H1 (cell line): ENCODE measurements around the gene RTTN. TPM values are rescaled to one million over a fixed set of nuclear protein-coding genes. Genes with fewer than 3 reads are reported as not detected.

Experiments used
- CTCF ChIA-PET: fragments of 300-600 bp; sonication (Branson Sonifier 250); formaldehyde crosslinking; loops from one replicate; lab custom pipeline; 2021; ENCODE audit not compliant: partially characterized antibody; lab: Charles Lee
- POLR2A ChIA-PET: fragments of 300-600 bp; sonication (Branson Sonifier 250); formaldehyde crosslinking; loops from one replicate; lab custom pipeline; 2021; ENCODE audit warnings: inconsistent platforms; ENCODE audit not compliant: partially characterized antibody; lab: Charles Lee
- DNase-seq, 2 experiments: peaks; one replicate each; pipeline versions ENCODE4 v3.0.0 to v3.0.0-alpha.2; 2010 to 2022; ENCODE audit warnings: low spot score in 2 of 2, low read depth in 1 of 2, mixed read lengths in 1 of 2
- FAIRE-seq: peaks from 2 replicates; lab custom pipeline; 2011; peaks lifted over from hg19 to GRCh38; lab: Jason Lieb, UNC
- H2AFZ ChIP-seq: 2 replicates; pipeline ENCODE4 v1.8.1; 2012; ENCODE audit warnings: low read length, inconsistent platforms
- H2AK5ac ChIP-seq: 2 replicates; pipeline ENCODE4 v1.6.1; 2013; ENCODE audit warnings: low read depth, low read length
- H2BK120ac ChIP-seq: replicated peaks from 2 replicates; pipeline ENCODE3; 2013; ENCODE audit warnings: low read depth, low read length, inconsistent platforms
- H2BK12ac ChIP-seq: 2 replicates; pipeline ENCODE4 v1.6.1; 2013; ENCODE audit warnings: low read depth, low read length
- H2BK15ac ChIP-seq: 2 replicates; pipeline ENCODE4 v1.6.1; 2013; ENCODE audit warnings: low read length
- H2BK20ac ChIP-seq: 2 replicates; pipeline ENCODE4 v1.6.1; 2013; ENCODE audit warnings: low read length
- H2BK5ac ChIP-seq: 2 replicates; pipeline ENCODE4 v1.6.1; 2013; ENCODE audit warnings: low read depth, low read length
- H3K14ac ChIP-seq: 2 replicates; pipeline ENCODE4 v1.6.1; 2013; ENCODE audit warnings: inconsistent platforms; ENCODE audit not compliant: insufficient read length
- H3K18ac ChIP-seq: 2 replicates; pipeline ENCODE4 v1.6.1; 2013; ENCODE audit warnings: low read length; ENCODE audit errors: extremely low read depth
- H3K23ac ChIP-seq: 2 replicates; pipeline ENCODE4 v1.6.1; 2013; ENCODE audit warnings: inconsistent platforms; ENCODE audit not compliant: insufficient read length
- H3K23me2 ChIP-seq: 2 replicates; pipeline ENCODE4 v1.6.1; 2013; ENCODE audit warnings: low read depth, low read length
- H3K27ac ChIP-seq: 2 replicates; pipeline ENCODE4 v1.6.1; 2011; ENCODE audit warnings: low read depth, low read length, inconsistent platforms
- H3K27me3 ChIP-seq, 4 experiments: replicated peaks in 1 of 4; 1 replicate in 1 of 4; 2 replicates in 3 of 4; pipeline versions ENCODE4 v1.6.1 to v1.8.1; 2011 to 2013; ENCODE audit warnings: low read length in 3 of 4, mild to moderate bottlenecking in 3 of 4, inconsistent platforms in 2 of 4, mixed read lengths in 2 of 4, moderate library complexity in 1 of 4; ENCODE audit not compliant: control insufficient read depth in 3 of 4, insufficient read depth in 3 of 4; ENCODE audit errors: extremely low read depth in 1 of 4
- H3K36me3 ChIP-seq, 4 experiments: 2 replicates each; pipeline versions ENCODE4 v1.6.1 to v1.8.1; 2011 to 2013; ENCODE audit warnings: mild to moderate bottlenecking in 4 of 4, low read length in 3 of 4, moderate library complexity in 2 of 4, control low read depth in 1 of 4, inconsistent platforms in 1 of 4; ENCODE audit not compliant: insufficient read depth in 4 of 4, control insufficient read depth in 2 of 4
- H3K4ac ChIP-seq: replicated peaks from 2 replicates; pipeline ENCODE3; 2013; ENCODE audit warnings: low read length, low read depth, mixed read lengths, inconsistent platforms; ENCODE audit not compliant: insufficient read length
- H3K4me1 ChIP-seq, 4 experiments: replicated peaks in 1 of 4; 1 replicate in 1 of 4; 2 replicates in 3 of 4; pipeline versions ENCODE4 v1.6.1 to v1.8.1; 2011 to 2013; ENCODE audit warnings: low read length in 3 of 4, inconsistent platforms in 2 of 4, mixed read lengths in 1 of 4; ENCODE audit not compliant: insufficient read depth in 4 of 4, control insufficient read depth in 3 of 4
- H3K4me2 ChIP-seq, 2 experiments: 2 replicates each; pipeline versions ENCODE4 v1.6.1 to v1.8.1; 2011 to 2013; ENCODE audit warnings: low read depth in 2 of 2, low read length in 2 of 2, control low read depth in 1 of 2, inconsistent platforms in 1 of 2, mild to moderate bottlenecking in 1 of 2; ENCODE audit not compliant: insufficient read depth in 1 of 2
- H3K4me3 ChIP-seq, 4 experiments: fragments of 200-600, 300-600 bp in 1 of 4; sonication (generic), shearing (Covaris generic), sonication (Bioruptor Twin) in 1 of 4; 2 replicates each; pipeline versions ENCODE4 v1.5.1 to v1.8.1; 2011 to 2016; ENCODE audit warnings: low read length in 4 of 4, low read depth in 3 of 4, control low read depth in 2 of 4, inconsistent platforms in 2 of 4, mild to moderate bottlenecking in 2 of 4, mixed read lengths in 1 of 4, moderate library complexity in 1 of 4; ENCODE audit not compliant: insufficient read depth in 2 of 4; ENCODE audit errors: extremely low read depth in 1 of 4
- H3K56ac ChIP-seq: replicated peaks from 2 replicates; pipeline ENCODE3; 2013; ENCODE audit warnings: low read depth, mild to moderate bottlenecking, mixed read lengths, low read length, inconsistent platforms; ENCODE audit not compliant: insufficient read length
- H3K79me1 ChIP-seq: 2 replicates; pipeline ENCODE4 v1.6.1; 2013; ENCODE audit warnings: low read depth, low read length, control low read depth
- H3K79me2 ChIP-seq, 2 experiments: 2 replicates each; pipeline versions ENCODE4 v1.6.1 to v1.8.1; 2012 to 2013; ENCODE audit warnings: low read length in 2 of 2, mild to moderate bottlenecking in 2 of 2, inconsistent platforms in 1 of 2; ENCODE audit not compliant: insufficient read depth in 2 of 2, control insufficient read depth in 1 of 2
- H3K9ac ChIP-seq, 4 experiments: replicated peaks in 1 of 4; 1 replicate in 1 of 4; 2 replicates in 3 of 4; pipeline versions ENCODE4 v1.6.1 to v1.8.1; 2011 to 2013; ENCODE audit warnings: low read depth in 3 of 4, low read length in 3 of 4, control low read depth in 2 of 4, mild to moderate bottlenecking in 2 of 4, moderate library complexity in 2 of 4, inconsistent platforms in 1 of 4; ENCODE audit errors: extremely low read depth in 1 of 4
- H3K9me3 ChIP-seq, 2 experiments: 2 replicates each; pipeline versions ENCODE4 v1.6.1 to v1.8.1; 2012 to 2013; ENCODE audit warnings: mild to moderate bottlenecking in 2 of 2, moderate library complexity in 2 of 2, control low read depth in 1 of 2, inconsistent platforms in 1 of 2, low read depth in 1 of 2, low read length in 1 of 2, mixed read lengths in 1 of 2; ENCODE audit not compliant: insufficient read depth in 2 of 2
- H4K20me1 ChIP-seq, 2 experiments: replicated peaks in 1 of 2; 2 replicates each; pipeline versions ENCODE3 to v1.8.1; 2011 to 2013; ENCODE audit warnings: inconsistent platforms in 2 of 2, low read length in 2 of 2, mild to moderate bottlenecking in 1 of 2; ENCODE audit not compliant: insufficient read depth in 2 of 2, control insufficient read depth in 1 of 2
- H4K5ac ChIP-seq: 2 replicates; pipeline ENCODE4 v1.6.1; 2013; ENCODE audit warnings: low read length, low read depth, mixed read lengths, inconsistent platforms; ENCODE audit not compliant: insufficient read length
- H4K8ac ChIP-seq: 2 replicates; pipeline ENCODE4 v1.8.0; 2013; ENCODE audit warnings: mild to moderate bottlenecking, moderate library complexity, low read length, inconsistent platforms; ENCODE audit not compliant: insufficient read depth; ENCODE audit errors: extremely low read depth
- H4K91ac ChIP-seq: replicated peaks from 2 replicates; pipeline ENCODE3; 2013; ENCODE audit warnings: low read length, mixed read lengths, inconsistent platforms; ENCODE audit not compliant: insufficient read length
- CBX5 ChIP-seq: fragments of 300-800, 300-1000 bp; sonication (generic); IDR thresholded peaks from 2 replicates; pipeline ENCODE4 v1.7.1; 2016; ENCODE audit warnings: antibody characterized with exemption, low read length, low read depth
- EGR1 ChIP-seq: IDR thresholded peaks from 2 replicates; pipeline ENCODE4 v1.6.1; 2011; ENCODE audit warnings: low read depth, low read length, borderline replicate concordance
- KDM5A ChIP-seq: fragments of 200-600 bp; IDR thresholded peaks from 2 replicates; pipeline ENCODE4 v1.7.1; 2012; ENCODE audit warnings: mild to moderate bottlenecking, low read length, inconsistent platforms, mixed read lengths
- NRF1 ChIP-seq: IDR thresholded peaks from 2 replicates; pipeline ENCODE4 v1.6.1; 2011; ENCODE audit warnings: mild to moderate bottlenecking, low read depth, low read length, improper control_type of control experiment
- POLR2AphosphoS5 ChIP-seq: IDR thresholded peaks from 2 replicates; pipeline ENCODE4 v1.6.1; 2011; ENCODE audit warnings: low read depth, low read length
- RNF2 ChIP-seq: fragments of 200-900, 300-1000 bp; sonication (generic); IDR thresholded peaks from 2 replicates; pipeline ENCODE4 v1.7.1; 2016; ENCODE audit warnings: borderline replicate concordance, low read depth, mild to moderate bottlenecking, antibody characterized with exemption, low read length; ENCODE audit not compliant: poor library complexity, severe bottlenecking; ENCODE audit errors: missing control alignments
- TBP ChIP-seq: IDR thresholded peaks from 2 replicates; pipeline ENCODE4 v1.6.1; 2011; ENCODE audit warnings: low read depth, low read length, improper control_type of control experiment
- TCF12 ChIP-seq: IDR thresholded peaks from 2 replicates; pipeline ENCODE4 v1.6.1; 2011; ENCODE audit warnings: low read depth, mild to moderate bottlenecking, low read length
- TEAD4 ChIP-seq: IDR thresholded peaks from 2 replicates; pipeline ENCODE4 v1.6.1; 2012; ENCODE audit warnings: low read depth, low read length, inconsistent platforms, mixed read lengths
- USF2 ChIP-seq: IDR thresholded peaks from 2 replicates; pipeline ENCODE4 v1.6.1; 2011; ENCODE audit warnings: low read length, improper control_type of control experiment
- ZNF274 ChIP-seq: IDR thresholded peaks from 2 replicates; pipeline ENCODE4 v1.7.0; 2012; ENCODE audit warnings: low read length, borderline replicate concordance; ENCODE audit errors: extremely low read depth
- WGBS, 2 experiments: shearing (Covaris generic) in 1 of 2; methylation state at CpG; one replicate each; pipeline versions ENCODE4 v1.1.6 to v1.1.7; 2013 to 2015; ENCODE audit warnings: low lambda C conversion rate in 2 of 2, mixed read lengths in 2 of 2, inconsistent platforms in 1 of 2, low coverage in 1 of 2, missing lambda C conversion rate in 1 of 2; ENCODE audit not compliant: insufficient replicate concordance in 2 of 2, insufficient coverage in 1 of 2, insufficient read length in 1 of 2; ENCODE audit errors: extremely low coverage in 1 of 2, missing lambda C conversion rate in 1 of 2; 5-methylcytosine and 5-hydroxymethylcytosine counted together
- polyA plus RNA-seq, 7 experiments: library from polyadenylated mRNA; depleted of rRNA in 3 of 7; stranded (reverse) in 5 of 7; unstranded in 2 of 7; fragments of >200 nt in 5 of 7; fragments of 200-250 nt in 2 of 7; gene quantifications; 1 replicate in 5 of 7; 2 replicates in 1 of 7; 4 replicates in 1 of 7; pipeline versions ENCODE4 v1.2.1 to v1.2.3, GENCODE V29; 2011 to 2013; ENCODE audit warnings: missing spikeins in 2 of 7, mixed read lengths in 2 of 7
- total RNA-seq: library from RNA; stranded (reverse); fragmentation: NEBNext Ultra II Directional; extraction: Animal tissue kit (Norgen Biotek cat#: 25700); gene quantifications from 2 replicates; pipeline ENCODE4 v1.2.1, GENCODE V29; 2021

Gene RTTN
- total and polyA plus RNA-seq, 2 of the 8 experiments (the other 6 are each of a cell fraction or from before 2014, with no cell fraction given), result 9.1 to 21.4 TPM

DNA sequence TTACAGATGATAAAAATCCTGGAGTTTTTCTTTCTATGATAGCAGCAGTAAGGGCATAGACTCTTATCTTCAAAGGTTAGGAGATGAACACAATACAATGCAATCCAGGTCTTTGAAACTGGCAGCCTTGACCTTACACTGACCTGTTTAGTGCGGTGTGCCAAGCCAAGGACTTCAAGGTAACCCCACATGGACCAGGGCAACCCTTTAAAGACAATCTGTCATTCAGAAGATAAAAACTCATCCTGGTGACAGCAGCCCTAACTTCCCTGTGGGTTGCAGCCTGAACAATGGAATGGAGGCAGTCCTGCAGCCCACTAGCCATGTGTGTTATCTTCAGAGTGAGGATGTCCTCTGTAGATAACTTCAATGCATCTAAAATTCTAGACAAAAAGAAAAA lies 78.1 kb downstream of the RTTN start:
- FAIRE-seq (no peak), DNase-seq (no peak)
- ChIA-PET POLR2A (no interaction called here), CTCF (interaction anchor here (1.1 to 1.2 kb wide), 2 partner anchors 307 to 328 kb away, joined by 3 read pairs; no protein-coding TSS in a partner anchor)
- H4K91ac ChIP-seq, result no peak overlapping the region
- H3K23me2 ChIP-seq, result no peaks in the 10 kb centered on the region
- no peak overlapping the region for H2BK15ac ChIP-seq
- H3K4me3 ChIP-seq, result no peak overlapping the region
- no peak overlapping the region for H2BK120ac ChIP-seq
- H3K4ac ChIP-seq, result no peak overlapping the region
- 89% methylated on average over 1 of the region's 1 CpG; no CpG with 5 or more reads in 1 of the 2 experiments for WGBS, 2 experiments
- no peaks in the 10 kb centered on the region for H4K20me1 ChIP-seq
- peaks cover 0 to 4% (median 0%) of the 10 kb centered on the region in 4 experiments; a peak in 1 of 8 replicates for H3K36me3 ChIP-seq
- no peaks in the 10 kb centered on the region for H3K9me3 ChIP-seq
- H2AK5ac ChIP-seq, result no peak overlapping the region
- no peaks in the 10 kb centered on the region for H3K4me1 ChIP-seq
- H3K79me2 ChIP-seq, result no peaks in the 10 kb centered on the region
- no peak overlapping the region for H3K56ac ChIP-seq
- no peak overlapping the region for H3K4me2 ChIP-seq
- H2AFZ ChIP-seq, result no peak overlapping the region
- no peak overlapping the region for H2BK20ac ChIP-seq
- H3K79me1 ChIP-seq, result no peaks in the 10 kb centered on the region
- H3K9ac ChIP-seq, result no peak overlapping the region
- no peak overlapping the region for H3K23ac ChIP-seq
- no peak overlapping the region for H2BK5ac ChIP-seq
- no peaks in the 10 kb centered on the region for H3K27me3 ChIP-seq
- no peak overlapping the region for H4K8ac ChIP-seq
- no peak overlapping the region for H2BK12ac ChIP-seq
- no peak overlapping the region for H3K18ac ChIP-seq
- no peak overlapping the region for H3K27ac ChIP-seq
- no peak overlapping the region for H4K5ac ChIP-seq
- no peak for TF ChIP-seq RNF2
- no peak for TF ChIP-seq EGR1
- no peak for TF ChIP-seq POLR2AphosphoS5
- TF ChIP-seq TCF12, result no peak
- no peak for TF ChIP-seq TBP
- TF ChIP-seq NRF1, result no peak
- no peak for TF ChIP-seq TEAD4
- no peak for TF ChIP-seq ZNF274
- no peak for TF ChIP-seq KDM5A
- TF ChIP-seq USF2, result no peak
- TF ChIP-seq CBX5, result no peak
- H3K14ac ChIP-seq, result no peak overlapping the region
